Fibroblast of skin of scalp (primary cell): ENCODE measurements around the gene ZBTB16.

Experiments used
- DNase-seq: peaks from one replicate; pipeline ENCODE4 v3.0.0-alpha.2; 2013

The ZBTB16 gene

DNA sequence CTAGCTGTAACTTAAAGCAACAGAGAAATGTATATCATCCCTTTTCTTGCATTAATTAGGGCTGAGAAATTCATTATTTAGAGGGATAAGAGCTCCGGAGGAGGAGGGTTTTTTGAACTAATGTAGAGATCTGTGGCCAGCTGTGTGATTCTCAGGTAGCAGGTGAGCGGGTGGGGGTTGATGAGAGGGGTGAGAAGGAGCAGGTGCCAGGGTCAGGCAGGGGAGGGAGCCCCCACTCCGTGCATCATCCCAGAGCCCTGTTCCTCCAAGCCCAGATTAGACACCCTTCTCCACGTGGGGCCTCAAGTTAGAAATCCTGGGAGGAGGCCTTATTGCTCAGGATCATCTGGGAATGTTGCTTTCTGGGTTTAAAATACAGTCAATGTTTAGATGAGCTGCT, 24.9 kb downstream of the ZBTB16 start:
- no peak for DNase-seq

DNA sequence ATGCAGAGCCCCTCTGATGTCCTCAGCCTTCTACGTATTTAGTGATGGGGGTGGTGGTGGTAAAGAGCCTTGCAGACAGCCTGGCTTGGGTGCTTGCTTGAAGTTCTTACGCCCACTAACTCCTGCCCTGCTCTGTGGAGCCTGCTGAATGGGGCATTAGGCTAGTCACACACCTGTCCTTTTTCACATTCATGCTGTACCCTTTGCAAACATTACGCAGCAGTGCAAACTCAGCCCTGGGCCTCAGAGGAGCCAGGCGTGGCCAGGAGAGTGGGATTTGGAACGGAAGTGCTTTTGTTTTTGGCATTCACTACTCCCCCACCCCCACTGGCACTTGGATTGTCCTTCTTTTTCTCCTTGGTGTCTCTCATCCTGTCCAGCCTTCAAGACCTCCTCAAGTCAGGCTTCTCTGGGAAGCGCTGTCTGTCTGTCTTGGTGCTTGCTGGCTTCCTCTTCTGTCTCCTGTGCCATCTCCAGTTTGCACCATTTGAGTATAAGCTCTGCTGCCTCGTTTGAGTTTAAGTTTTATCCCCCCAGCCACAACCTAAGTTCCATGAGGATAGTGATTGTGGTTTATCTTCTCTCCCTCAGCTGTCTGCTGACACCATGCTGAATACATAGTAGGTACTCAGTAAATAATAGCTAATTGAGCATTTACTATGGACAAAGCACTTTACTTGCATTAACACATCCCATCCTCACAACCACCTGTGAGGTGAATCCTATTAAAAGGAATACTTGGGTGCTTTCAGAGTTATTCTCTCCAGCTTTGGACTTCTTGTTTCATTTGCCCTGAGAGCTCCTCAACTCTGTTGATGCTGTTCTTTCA, 26.7 kb downstream of the ZBTB16 start:
- DNase-seq = no peak

DNA sequence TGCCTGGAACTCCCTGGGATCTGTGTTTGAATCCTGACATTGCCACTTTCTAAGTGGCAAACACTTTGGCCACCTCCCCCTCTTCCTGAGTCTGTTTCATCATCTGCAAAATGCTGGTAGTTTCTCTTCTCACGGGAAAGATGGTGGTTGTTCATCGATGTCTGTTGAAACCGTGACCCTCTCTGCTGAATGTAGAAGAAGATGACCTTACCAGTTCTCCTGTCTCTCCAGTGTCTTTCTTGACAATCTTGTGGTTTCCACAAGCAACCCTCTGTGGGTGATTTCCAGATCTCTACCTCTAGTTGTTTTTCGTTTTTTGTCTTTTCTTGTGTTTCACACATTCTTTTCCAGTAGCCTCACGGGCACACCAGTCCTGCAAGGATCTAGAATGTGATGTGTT, 27.5 kb downstream of the ZBTB16 start:
- DNase-seq = no peak

DNA sequence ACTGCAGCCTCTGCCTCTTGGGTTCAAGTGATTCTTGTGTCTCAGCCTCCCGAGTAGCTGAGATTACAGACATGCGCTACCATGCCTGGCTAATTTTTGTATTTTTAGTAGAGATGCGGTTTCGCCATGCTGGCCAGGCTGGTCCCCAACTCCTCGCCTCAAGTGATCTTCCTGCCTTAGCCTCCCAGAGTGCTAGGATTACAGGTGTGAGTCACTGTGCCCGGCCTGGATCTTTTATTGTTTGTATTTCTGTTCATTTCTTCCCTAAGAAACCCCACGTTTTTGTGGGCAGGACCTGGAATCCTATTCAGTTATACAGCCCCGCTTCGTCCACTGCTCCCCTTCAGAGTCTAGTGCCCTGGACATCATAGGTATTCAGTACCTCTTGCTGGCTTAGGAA, 28.7 kb downstream of the ZBTB16 start:
- no peak for DNase-seq

DNA sequence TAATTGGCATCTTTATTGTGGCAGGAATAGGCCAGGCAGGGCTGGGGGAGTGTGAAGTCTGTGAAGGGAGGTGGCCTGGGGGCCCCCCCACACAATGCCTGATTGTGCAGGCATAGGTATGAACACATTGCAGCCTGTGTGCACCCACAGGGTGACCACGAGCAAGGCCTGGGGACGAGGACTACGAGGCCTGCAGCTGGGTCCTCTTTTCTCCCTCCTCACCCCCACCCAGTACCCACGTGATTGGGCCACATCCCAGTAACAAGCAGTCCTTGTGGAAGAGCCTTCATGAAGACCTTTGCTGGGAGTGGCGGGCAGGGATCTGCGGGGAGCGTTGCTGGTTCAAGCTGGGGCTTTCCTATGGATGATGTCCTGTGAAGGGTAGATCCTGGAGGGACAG, 29.3 kb downstream of the ZBTB16 start:
- DNase-seq = no peak

DNA sequence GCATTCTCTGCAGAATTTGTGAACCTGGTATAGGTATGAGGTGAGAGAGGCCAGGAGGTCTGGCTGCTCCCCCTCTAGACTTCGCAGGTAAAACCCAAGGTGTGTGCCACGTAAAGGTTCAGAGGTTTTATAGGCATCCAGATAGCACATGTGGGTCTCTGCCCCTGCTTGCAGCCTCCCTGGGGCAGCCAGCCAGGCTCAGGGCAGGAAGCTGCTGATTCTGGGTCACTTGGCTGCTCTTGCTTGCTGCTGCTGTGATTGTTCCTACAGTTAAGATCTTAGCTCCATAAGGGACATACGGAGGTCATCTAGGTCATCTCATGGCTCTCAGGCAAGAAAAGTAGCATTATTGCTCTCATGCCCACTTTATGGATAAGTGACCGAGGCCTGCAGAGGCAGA, 30.2 kb downstream of the ZBTB16 start:
- DNase-seq = no peak

DNA sequence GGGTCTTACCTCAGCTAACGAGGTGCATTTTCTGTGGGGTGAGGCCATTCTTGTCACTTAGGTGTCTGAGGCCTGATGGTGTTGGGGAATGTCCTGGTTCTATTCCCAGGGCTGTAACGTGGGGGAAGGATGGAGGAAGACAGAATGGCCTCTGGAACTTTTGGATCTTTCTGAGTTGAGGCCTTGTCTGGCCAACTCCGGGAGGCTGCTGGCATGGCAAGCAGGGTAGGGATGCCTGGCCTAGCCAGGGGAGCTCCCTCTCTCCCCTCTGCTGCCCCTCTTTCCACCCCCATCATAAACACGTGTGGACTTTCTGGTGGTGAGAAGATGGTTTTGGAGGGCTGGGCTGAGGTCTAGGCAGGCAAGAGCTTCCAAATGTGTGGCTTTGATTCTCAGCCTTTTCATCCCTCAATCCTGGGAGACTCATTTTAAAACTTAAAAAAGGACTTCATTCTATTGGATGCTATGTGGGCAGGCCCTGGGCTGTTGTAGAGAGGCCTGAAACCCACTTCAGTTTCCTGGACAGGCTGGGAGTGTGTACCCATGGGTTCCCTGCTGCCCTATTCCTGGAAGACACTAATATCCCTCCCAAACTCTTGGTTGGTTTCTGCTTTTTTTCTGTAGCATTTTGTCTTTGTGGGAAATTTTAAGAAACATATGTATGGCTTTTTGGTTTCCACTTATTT, 30.9 kb downstream of the ZBTB16 start:
- no peak for DNase-seq

DNA sequence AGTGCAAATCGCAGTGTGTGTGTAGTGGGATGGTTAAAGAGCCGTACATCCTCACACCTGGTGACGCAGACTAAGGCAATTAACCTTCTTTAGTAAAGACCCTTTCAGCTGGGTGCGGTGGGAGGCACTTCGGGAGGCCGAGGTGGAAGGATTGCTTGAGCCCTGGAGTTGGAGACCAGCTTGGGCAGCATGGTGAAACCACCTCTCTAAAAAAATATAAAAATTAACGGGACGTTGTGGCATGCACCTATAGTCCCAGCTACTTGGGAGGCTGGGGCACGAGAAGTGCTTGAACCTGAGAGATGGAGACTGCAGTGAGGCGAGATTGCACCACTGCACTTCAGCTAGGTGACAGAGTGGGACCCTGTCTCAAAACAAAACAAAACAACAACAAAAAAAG, 31.5 kb downstream of the ZBTB16 start:
- DNase-seq = no peak

DNA sequence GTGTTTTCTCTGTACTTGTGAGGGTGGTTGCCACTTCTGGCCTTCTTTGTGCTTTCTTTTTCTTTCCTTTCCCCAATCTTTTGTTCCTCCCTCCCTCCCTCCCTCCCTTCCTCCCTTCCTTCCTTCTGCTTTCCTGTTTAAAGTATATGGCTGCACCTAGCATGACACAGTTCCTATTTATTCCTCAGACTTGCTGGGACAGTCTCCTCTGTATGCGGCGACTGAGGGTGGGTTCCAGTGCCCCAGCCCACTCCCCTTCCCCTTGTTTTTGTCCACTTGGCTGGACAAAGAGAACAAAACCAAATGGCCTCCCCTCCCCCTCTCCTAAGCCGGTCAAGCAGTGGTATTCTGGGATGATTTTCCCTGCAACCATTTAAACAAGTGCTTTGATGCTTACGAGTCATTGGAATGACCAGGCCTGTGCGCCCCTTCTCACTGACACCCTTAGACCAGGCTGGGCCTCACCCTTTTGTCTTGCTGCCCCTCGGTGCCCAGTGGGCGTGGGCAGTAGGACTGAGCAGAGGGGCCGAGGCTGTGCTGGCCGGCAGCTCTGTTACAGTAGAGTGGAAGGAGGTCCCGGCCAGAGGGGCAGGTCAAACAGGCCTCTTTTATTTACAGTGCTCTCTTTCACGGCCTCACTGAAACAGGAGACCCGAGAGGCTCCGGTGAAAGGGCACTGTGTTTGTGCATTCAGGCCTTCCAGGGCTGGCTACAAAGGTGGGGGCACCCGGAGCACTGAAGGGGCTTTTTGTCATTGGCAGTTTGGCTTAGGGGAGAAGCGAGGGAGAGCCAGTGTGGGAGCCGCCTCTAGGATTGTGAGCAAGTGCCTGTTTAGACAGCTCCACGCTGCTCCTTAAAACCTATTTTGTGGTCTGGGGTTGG, 32.2 kb downstream of the ZBTB16 start:
- DNase-seq = no peak

DNA sequence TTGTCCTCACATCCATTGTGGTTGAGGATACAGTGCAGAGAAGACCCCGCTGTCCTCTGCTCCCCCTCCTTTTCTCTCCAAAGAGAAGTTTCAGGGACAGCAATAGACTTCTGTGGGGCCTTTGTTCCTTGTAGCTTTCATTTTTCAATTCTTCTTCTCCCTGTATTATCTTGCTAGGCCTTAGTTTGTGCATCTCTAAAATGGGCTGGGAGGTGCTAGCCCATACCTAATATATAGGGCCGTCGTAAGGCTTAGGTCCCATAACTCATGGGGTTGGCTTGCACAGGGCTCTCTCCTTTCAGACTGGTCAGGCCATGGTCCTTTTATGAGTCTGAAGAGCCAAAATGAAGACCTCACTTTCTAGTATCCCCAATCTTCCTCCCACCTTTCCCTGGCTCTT, 33.0 kb downstream of the ZBTB16 start:
- no peak for DNase-seq

DNA sequence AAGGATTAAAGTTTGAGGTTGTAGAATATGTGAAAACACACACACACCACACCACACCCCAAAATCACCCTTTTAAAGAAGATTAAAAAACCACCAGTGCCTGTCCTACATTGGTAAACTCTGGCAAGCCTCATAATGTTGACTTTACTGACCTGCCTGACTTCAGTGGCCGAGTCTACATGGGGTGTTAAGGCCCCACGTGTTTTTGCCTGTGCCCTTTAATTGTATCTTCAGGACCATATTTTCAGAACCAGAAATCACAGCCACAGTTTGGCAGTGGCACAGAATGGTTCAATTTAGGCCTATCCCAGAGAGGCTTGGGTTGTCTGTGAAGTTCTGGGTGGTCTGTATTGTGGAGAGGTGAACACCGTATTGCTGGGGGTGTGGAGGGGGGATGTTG, 33.4 kb downstream of the ZBTB16 start:
- DNase-seq = no peak

DNA sequence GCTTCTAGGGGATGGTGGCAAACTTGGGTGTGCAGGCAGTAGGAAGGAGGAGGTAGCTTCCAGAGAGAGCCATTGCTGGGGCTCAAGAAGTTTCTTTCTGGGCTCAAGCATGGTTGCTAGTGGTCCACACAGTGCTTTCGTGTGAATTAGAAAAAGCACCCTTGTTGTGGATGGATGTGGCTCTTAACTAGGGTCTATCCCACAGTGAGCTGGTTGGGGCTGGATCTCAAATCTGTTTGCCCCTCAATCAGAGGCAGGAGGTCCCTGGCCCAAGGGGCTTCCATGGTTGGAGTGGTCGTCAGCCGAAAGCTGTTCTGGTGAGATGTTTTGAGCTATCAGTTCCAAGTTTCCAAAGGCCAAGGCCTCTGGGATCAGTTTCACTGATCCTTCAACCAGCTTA, 35.0 kb downstream of the ZBTB16 start:
- no peak for DNase-seq

DNA sequence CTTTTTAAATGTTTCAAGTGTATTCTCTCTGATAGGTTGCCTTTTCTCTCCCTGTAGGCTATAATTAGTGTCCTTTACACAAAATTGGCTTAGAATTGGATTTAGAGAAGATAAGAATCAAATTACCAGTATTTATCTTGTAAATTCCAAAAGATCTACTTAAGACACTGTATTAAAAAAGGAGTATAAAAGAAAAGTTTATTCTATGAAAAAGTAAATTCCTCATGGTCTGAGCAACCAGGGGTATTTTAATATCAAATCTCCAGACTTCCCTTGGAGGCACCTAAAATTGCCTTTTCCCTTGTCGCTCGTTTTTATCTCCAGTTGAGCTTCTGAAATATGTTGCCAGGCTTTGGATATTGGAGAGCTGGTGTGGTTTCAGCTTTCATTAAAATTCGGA, 36.4 kb downstream of the ZBTB16 start:
- DNase-seq = no peak

DNA sequence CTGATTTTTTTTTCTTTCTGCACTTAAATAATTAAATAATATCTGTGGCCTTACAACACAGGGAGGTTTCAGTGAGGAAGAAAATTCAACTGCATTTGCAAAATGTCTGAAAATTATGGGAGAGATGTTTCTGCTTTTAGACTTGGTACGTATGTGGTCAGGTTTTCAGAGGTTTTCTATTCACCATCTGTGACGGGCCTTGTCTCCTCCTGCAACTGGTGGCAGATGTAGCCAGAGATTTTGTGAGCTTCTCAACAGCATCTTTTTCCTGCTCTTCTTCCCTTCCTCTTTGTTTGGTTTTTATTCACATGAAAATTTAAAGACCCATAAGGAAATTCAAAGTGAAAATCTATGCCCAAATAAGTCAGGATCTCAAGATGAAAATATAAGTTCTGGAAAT, 38.3 kb downstream of the ZBTB16 start:
- DNase-seq = no peak

DNA sequence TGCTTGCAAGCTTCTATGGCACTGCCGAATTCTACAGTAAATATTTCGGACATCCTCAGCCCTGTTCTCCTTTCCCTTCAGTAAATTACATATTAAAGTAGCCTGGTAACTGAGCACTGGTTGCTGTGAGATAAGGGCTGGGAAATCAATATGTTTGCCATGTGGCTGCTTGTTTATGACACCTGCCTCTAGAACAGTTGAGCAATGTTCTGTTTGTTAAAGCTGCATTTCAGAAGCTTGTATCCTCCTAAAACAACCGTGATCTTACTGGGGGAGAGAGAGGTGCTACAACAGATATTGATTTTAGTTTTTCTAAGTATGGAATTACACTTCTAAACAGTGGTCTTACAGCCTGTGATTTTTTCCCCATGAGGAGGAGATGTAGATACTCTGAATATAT, 39.4 kb downstream of the ZBTB16 start:
- no peak for DNase-seq

DNA sequence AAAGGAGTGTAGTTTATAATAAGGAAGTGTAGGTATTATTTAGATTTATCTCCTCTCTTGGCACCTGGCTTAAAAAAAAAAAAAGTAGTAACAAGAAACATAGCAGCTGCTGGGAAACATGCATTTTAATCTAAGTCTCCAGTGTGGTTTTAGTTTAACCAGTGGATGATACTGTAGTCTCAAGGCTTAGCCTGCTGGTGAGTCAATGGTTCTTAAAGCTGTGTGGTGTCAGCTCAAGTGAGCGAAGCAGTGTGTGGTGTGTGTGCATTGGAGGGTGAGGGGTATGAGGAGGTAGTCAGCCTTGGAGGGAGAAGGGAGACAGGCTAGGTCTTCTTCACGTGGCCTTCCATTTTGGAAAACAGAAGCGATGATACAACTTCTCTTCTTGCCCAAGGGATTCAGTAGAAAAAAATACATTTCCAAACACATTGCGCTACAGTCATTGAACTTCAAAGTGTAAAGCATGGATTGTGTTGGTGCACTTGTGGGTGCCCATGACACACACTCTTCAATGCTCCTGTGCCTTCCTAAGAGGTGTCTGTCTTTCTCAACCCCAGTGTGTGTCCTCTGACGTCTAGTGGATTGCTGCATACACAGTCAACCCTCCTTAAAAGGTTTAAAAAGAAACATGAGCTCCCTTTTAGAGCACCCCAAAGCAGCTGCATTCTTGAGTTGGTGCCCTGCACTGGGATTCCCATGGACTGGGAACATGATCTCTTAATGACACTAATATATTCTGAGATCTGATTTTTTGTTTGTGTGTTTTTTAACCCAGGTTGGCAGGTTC, 40.1 kb downstream of the ZBTB16 start:
- DNase-seq = no peak

DNA sequence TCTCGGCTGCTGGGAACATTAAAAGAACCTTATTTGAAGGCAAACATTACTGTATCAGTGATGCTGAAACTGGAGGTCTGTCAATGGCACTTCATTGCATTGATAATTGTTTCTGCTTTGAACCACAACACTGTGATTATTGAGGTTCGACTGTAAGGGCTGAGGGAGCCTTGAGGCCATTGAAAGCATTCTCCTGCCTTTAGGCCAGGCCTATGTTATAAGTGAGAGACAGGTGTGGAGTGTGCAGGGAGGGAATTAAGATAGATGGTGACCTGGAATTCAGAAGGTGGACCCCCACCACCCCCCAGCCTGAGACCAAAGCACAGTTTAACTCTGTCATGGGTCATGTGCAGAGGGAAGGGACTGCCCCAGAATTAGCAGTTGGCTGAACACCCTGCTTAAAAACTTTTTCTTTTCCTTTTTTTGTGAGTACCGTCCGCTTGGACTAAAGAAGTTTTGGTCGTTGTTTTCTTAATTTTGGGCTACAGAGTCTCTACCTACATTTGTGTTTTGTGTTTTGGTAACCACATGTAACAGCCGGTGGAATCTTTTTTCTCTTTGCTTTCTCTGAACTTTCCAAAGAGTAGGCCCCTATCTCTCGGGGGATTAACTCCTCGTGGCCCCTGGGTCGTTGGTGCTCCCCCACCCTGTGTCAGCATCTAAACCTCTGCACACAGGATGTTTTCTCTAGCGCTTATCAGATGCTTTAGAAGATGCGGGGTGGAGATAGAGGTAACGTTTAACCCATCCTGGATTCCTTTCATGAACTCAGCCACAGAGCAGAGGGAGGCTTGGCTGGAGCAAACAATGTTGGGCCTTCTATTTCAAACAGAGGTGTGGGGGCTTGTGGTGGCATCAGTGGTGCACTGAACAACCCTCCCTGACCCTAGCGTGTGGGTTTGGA, 43.7 kb downstream of the ZBTB16 start:
- no peak for DNase-seq

DNA sequence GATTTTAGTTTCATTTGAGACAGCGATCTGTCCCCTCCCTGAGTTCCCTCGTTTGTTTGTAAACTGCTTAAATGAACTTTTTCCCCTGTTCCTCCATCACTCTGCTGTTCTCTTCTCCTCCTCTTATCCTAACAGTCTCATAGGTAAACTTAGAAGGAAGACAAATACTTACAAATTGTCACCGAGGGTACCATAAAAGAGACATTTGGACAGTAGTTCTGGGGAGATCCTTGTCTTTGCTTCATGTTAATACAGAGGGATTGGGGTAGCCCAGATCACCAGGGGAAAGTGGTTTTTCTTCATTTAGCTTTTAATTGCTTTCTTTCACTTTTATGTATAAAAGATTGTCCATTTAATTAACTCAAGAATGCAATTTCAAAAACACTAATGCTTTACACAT, 46.1 kb downstream of the ZBTB16 start:
- DNase-seq = no peak

DNA sequence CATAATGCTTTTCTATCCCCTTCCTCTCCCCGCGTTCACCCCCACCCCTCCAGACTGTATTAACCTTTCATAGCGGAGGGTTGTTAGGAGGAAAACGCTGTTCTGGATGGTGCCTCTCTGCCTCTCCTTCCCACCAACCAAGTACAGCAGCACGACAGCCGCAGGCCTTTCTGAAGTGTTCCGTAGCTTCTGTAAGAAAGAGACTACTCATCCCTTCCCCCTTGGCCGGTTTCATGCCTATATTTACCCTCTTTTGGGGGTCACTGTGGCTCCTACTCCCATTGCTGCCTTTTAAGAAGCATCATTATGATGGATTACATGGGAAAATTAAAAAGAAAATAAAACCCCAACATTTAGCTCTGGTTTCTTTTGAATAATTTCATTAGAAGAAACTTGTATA, 46.5 kb downstream of the ZBTB16 start:
- no peak for DNase-seq

DNA sequence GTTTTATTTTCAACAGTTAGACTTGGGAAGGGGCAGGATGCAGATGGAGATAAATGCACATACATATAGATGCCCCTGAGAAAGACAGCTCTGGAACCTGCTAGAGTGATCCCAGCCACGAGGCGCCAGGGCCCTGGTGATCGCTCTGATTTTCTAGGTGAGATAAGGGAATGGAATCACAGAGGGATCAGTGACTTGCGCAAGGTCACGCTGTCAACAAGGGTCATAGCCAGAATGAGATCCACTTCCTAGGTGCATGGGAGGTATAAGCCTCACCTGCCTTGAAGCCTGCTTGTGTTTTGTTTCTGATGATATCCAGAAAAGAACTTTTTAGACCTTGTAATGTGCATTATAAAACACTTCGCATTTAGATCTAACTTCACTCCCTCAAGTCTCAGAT, 47.5 kb downstream of the ZBTB16 start:
- DNase-seq = no peak

DNA sequence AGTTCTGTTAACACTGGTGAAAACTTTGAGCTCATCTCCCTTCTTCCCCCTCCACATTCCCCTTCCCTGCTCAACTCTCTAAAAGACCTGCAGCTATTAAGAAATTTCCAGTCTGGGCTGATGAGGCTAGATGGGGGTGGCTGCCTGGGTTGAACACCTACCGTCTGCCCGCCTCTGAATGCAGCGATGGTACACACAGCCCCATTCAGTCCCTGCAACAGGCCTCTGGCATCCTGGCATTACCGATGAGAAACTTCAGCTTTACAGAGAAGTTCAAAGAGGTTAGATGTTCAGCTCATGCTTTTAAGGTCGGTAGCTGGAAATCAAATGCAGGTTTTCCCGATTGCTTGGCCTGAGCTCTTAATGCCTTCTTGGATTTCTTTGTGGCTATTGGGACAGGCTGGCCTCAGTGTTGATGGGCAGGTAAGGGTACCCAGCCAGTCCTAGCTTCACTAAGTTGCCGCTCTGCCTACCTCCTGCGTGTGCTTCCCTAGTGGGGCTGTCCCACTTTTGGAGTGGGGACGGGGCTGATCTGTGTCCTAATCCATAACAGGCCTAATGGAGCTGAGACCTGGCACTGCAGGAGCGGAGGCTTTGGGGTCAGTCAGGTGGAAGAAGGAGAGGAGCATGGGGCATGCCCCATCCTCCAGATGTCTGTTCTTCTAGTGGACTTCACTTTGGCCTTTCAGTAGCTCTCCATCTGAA, 49.1 kb downstream of the ZBTB16 start:
- DNase-seq = no peak
